ENCODE measurements around the gene TBR1.

Gene TBR1

GRCh38 chr2:161415987-161416707 lies at the start of gene TBR1:
TBR1 (plus strand) TSS chr2:161416297; CDS start chr2:161416411, 114 bp downstream.
- Histone ChIP-seq H3K9me3 (ENCODE audit: severe bottlenecking) (no peaks in the 10 kb centered on the region), H3K36me3 (no peaks in the 10 kb centered on the region), H3K27ac (peak within 1 kb of the TSS; percentile 91), H3K27me3 (ENCODE audit: insufficient read depth, low read depth, severe bottlenecking) (no peaks in the 10 kb centered on the region), H3K4me3 (ENCODE audit: low read depth, low read length) (peak within 1 kb of the TSS; percentile 51)
- peak; percentile 35 for DNase-seq
- no peak for TF ChIP-seq CTCF (IDR thresholded peaks at IDR 0.05; ENCODE audit: low read depth, low read length)

GRCh38 chr2:161367675-161368074 lies 48.4 kb upstream of the TBR1 start:
- no peak for DNase-seq
- Histone ChIP-seq H3K27me3 (ENCODE audit: insufficient read depth, low read depth, severe bottlenecking) (no peaks in the 10 kb centered on the region), H3K36me3 (peaks cover 35% of the 10 kb centered on the region), H3K4me3 (ENCODE audit: low read depth, low read length) (no peak overlapping the region), H3K27ac (no peak overlapping the region), H3K9me3 (ENCODE audit: severe bottlenecking) (no peaks in the 10 kb centered on the region)
- no peak for TF ChIP-seq CTCF (IDR thresholded peaks at IDR 0.05; ENCODE audit: low read depth, low read length)

GRCh38 chr2:161369311-161369710 lies 46.8 kb upstream of the TBR1 start:
- H3K9me3 ChIP-seq (ENCODE audit: severe bottlenecking): no peaks in the 10 kb centered on the region
- H3K27me3 ChIP-seq (ENCODE audit: insufficient read depth, low read depth, severe bottlenecking): no peaks in the 10 kb centered on the region
- no peak overlapping the region for H3K27ac ChIP-seq
- TF ChIP-seq CTCF (IDR thresholded peaks at IDR 0.05; ENCODE audit: low read depth, low read length): no peak
- peaks cover 35% of the 10 kb centered on the region for H3K36me3 ChIP-seq
- H3K4me3 ChIP-seq (ENCODE audit: low read depth, low read length): no peak overlapping the region
- no peak for DNase-seq

- peaks cover 33% of the 10 kb centered on the region for H3K36me3 ChIP-seq
- no peaks in the 10 kb centered on the region for H3K27me3 ChIP-seq (ENCODE audit: insufficient read depth, low read depth, severe bottlenecking)
- DNase-seq: no peak
- TF ChIP-seq CTCF (IDR thresholded peaks at IDR 0.05; ENCODE audit: low read depth, low read length): no peak
- no peak overlapping the region for H3K27ac ChIP-seq
- H3K9me3 ChIP-seq (ENCODE audit: severe bottlenecking): no peaks in the 10 kb centered on the region
- no peak overlapping the region for H3K4me3 ChIP-seq (ENCODE audit: low read depth, low read length)
Measured at GRCh38 chr2:161370981-161371380, 45.1 kb upstream of the TBR1 start.

- no peak for DNase-seq
- no peak overlapping the region for H3K4me3 ChIP-seq (ENCODE audit: low read depth, low read length)
- H3K27ac ChIP-seq: no peak overlapping the region
- no peaks in the 10 kb centered on the region for H3K27me3 ChIP-seq (ENCODE audit: insufficient read depth, low read depth, severe bottlenecking)
- no peaks in the 10 kb centered on the region for H3K9me3 ChIP-seq (ENCODE audit: severe bottlenecking)
- no peak for TF ChIP-seq CTCF (IDR thresholded peaks at IDR 0.05; ENCODE audit: low read depth, low read length)
- H3K36me3 ChIP-seq: peaks cover 33% of the 10 kb centered on the region
Measured at GRCh38 chr2:161371869-161372268, 44.2 kb upstream of the TBR1 start.

- H3K27me3 ChIP-seq (ENCODE audit: insufficient read depth, low read depth, severe bottlenecking): no peaks in the 10 kb centered on the region
- H3K36me3 ChIP-seq: peaks cover 23% of the 10 kb centered on the region
- H3K9me3 ChIP-seq (ENCODE audit: severe bottlenecking): no peaks in the 10 kb centered on the region
- H3K4me3 ChIP-seq (ENCODE audit: low read depth, low read length): no peak overlapping the region
- TF ChIP-seq CTCF (IDR thresholded peaks at IDR 0.05; ENCODE audit: low read depth, low read length): no peak
- DNase-seq: no peak
- no peak overlapping the region for H3K27ac ChIP-seq
Measured at GRCh38 chr2:161373942-161374341, 42.2 kb upstream of the TBR1 start.
